NT2/D1 (cell line): ENCODE measurements around the gene BARX2.

ENCODE experiments used
- DNase-seq: peaks from one replicate; pipeline ENCODE4 v3.0.0-alpha.2; 2011; ENCODE audit warnings: low read depth, low spot score
- H3K27me3 ChIP-seq: 2 replicates; pipeline ENCODE4 v1.6.0; 2011; ENCODE audit warnings: mild to moderate bottlenecking; ENCODE audit not compliant: insufficient read length, insufficient read depth
- H3K36me3 ChIP-seq: 2 replicates; pipeline ENCODE4 v1.6.1; 2011; ENCODE audit warnings: mild to moderate bottlenecking, low read length, mixed read lengths; ENCODE audit not compliant: insufficient read depth, insufficient read length
- H3K4me1 ChIP-seq: 2 replicates; pipeline ENCODE4 v1.5.1; 2011; ENCODE audit not compliant: insufficient read depth, insufficient read length
- H3K4me3 ChIP-seq: 2 replicates; pipeline ENCODE4 v1.5.1; 2011; ENCODE audit warnings: low read depth; ENCODE audit not compliant: insufficient read length
- H3K9ac ChIP-seq: 2 replicates; pipeline ENCODE4 v1.6.0; 2011; ENCODE audit warnings: low read depth; ENCODE audit not compliant: insufficient read length
- H3K9me3 ChIP-seq: 2 replicates; pipeline ENCODE4 v1.5.1; 2011; ENCODE audit warnings: mild to moderate bottlenecking, low read length; ENCODE audit not compliant: insufficient read depth
- SUZ12 ChIP-seq: IDR thresholded peaks from 2 replicates; pipeline ENCODE4 v1.6.1; 2011; ENCODE audit not compliant: insufficient read length, insufficient read depth; ENCODE audit errors: extremely low read depth
- YY1 ChIP-seq: IDR thresholded peaks from 2 replicates; pipeline ENCODE4 v1.6.1; 2011; ENCODE audit not compliant: insufficient read length, insufficient read depth
- ZNF274 ChIP-seq: IDR thresholded peaks from 2 replicates; pipeline ENCODE4 v1.6.1; 2011; ENCODE audit warnings: mild to moderate bottlenecking, low read depth, low read length

The BARX2 gene

GRCh38 chr11:129493746-129494145 lies 118.1 kb downstream of the BARX2 start:
- TF ChIP-seq ZNF274 (no peak), SUZ12 (no peak), YY1 (no peak)
- Histone ChIP-seq H3K27me3 (no peaks in the 10 kb centered on the region), H3K9me3 (no peaks in the 10 kb centered on the region), H3K36me3 (no peaks in the 10 kb centered on the region), H3K9ac (no peak overlapping the region), H3K4me3 (no peak overlapping the region), H3K4me1 (no peaks in the 10 kb centered on the region)
- DNase-seq, result no peak
